OCI-LY7 (cell line): ENCODE results near the gene HSF2.
"Not testable (repeated sequence)": the region's sequence is repeated elsewhere in the genome, so short reads cannot be mapped to it uniquely, and the experiment has no call there.

Experiments
- EZH2phosphoT487 ChIP-seq: fragments of 200-600 bp; sonication (generic); IDR thresholded peaks from 2 replicates; pipeline ENCODE4 v1.6.1; 2018; ENCODE audit warnings: low read depth, borderline replicate concordance, mild to moderate bottlenecking, mixed run types, antibody characterized with exemption, low read length, moderate library complexity, mixed read lengths
- TF ChIP-seq, protein P1 (sequence below): fragments of 200-600 bp; sonication (generic); conservative IDR thresholded peaks from 2 replicates; pipeline ENCODE4 v1.5.1; 2014; ENCODE audit warnings: mild to moderate bottlenecking, antibody characterized with exemption, low read length, moderate library complexity, mixed read lengths

DNA sequence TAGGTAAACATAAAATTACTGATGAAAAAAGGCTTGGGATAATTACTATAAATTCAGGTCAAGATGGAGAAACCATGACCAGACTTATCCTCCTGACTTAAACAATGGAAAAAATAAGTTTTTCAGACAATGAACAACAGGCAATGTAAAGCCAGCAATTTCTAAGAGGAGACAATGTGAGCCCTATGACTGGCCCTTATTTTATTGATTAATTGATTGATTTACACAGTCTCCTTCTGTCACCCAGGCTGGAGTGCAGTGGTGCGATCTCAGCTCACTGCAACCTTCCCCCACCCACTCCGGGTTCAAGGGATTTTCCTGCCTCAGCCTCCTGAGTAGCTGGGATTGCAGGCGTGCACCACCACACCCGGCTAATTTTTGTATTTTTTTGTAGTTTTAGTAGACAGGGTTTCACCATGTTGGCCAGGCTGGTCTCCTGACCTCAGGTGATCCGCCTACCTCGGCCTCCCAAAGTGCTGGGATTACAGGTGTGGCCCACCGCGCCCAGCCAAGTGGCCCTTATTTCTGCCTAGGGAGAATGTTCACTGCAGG is 60.5 kb downstream of the HSF2 start:
- TF ChIP-seq, protein P1, sequence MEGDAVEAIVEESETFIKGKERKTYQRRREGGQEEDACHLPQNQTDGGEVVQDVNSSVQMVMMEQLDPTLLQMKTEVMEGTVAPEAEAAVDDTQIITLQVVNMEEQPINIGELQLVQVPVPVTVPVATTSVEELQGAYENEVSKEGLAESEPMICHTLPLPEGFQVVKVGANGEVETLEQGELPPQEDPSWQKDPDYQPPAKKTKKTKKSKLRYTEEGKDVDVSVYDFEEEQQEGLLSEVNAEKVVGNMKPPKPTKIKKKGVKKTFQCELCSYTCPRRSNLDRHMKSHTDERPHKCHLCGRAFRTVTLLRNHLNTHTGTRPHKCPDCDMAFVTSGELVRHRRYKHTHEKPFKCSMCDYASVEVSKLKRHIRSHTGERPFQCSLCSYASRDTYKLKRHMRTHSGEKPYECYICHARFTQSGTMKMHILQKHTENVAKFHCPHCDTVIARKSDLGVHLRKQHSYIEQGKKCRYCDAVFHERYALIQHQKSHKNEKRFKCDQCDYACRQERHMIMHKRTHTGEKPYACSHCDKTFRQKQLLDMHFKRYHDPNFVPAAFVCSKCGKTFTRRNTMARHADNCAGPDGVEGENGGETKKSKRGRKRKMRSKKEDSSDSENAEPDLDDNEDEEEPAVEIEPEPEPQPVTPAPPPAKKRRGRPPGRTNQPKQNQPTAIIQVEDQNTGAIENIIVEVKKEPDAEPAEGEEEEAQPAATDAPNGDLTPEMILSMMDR, result not testable (repeated sequence)
- not testable (repeated sequence) for TF ChIP-seq EZH2phosphoT487
